HG03039 (cell line): Measurements from ENCODE around the gene CBFB.
"Not testable (repeated sequence)": the region's sequence is repeated elsewhere in the genome, so short reads cannot be mapped to it uniquely, and the experiment has no call there.

Experiments
- ATAC-seq: cut with Tn5 transposase; IDR thresholded peaks from one replicate; pipeline ENCODE4 v1.9.1; 2021; ENCODE audit warnings: mild to moderate bottlenecking, moderate library complexity; ENCODE audit not compliant: unreplicated experiment

The CBFB gene

DNA sequence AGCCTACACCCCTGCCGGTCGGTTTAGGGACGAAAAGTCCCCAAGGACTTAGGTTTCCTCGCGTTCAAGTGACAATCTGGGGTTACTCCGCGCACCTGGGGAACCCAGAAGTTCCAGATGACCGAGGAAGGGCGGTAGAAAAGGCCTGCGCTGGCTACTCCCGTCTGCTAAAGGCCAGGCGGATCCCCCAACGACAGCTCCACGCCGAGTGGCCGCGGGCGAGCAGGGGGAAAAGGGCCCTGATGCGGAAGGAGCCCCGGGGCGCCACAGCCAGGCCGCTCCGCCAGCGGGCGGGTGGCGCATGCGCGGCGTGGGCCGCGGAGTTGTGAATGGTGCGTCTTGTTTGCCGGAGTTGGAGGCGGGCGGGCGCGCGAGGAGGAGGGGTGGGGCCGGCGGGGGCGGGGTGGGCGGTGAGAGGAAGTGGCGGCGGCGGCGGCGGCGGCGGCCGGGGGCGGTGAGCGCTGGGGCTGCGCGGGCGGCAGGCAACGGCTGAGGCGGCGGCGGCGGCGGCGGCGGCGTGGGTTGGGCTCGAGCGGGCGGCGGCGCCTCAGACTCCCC lies at the start of gene CBFB:
TSS of gene CBFB (plus strand) at position 454 of the 558 bp plus-strand sequence. CDS start 259 bp downstream, outside the sequence.
- peak; percentile 64 for ATAC-seq

DNA sequence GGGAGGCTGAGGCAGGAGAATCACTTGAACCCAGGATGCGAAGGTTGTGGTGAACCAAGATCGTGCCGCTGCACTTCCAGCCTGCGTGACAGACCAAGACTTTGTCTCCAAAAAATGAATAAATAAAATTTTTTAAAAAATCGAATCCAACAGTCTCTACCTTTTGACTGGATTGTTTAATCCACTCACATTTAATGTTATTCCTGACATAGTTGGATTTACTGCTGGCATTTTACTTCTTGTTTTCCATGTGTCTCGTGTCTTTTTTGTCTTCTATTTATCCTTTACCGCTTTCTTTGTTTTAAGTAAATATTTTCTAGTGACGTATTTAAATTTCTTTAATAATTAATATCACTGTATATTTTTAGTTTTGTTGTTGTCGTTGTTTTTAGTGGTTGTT lies 45.9 kb upstream of the CBFB start:
- no peak for ATAC-seq

DNA sequence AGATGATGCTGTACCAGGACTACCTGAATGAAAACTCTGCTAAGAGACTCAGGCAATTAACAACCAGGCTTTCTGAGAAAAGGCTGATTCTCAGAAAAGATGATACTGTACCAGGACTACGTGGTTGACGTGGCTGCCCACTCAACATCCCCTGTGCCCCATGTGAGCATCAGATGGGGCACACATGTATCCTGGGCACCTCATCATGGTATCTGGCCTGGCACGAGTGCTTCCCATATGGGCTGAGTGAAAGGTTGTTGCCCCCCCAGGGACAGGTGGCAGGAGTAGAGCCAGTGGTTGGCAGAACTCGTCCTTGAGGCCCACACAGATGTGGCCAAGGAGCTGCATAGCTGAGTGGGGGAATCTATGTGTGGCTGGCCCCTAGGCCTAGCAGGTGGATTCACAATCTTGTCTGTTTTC lies 44.0 kb upstream of the CBFB start:
- no peak for ATAC-seq

DNA sequence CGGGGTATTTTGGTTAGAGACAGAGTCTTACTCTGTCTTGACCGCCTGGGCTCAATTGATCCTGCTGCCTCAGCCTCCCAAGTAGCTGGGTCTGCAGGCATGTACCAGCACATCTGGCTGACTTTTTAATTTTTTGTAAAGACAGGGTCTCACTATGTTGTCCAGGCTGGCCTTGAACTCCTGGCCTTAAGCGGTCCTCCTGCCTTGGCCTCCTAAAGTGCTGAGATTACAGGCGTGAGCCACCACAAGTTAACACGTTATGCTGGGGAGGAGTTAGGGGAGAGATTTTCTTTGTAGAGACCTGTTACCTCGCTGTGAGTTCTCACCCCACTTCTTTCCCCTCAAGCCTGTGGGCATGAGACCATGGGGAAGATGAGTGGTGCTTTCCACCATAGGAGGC lies 42.4 kb upstream of the CBFB start:
- ATAC-seq = no peak

DNA sequence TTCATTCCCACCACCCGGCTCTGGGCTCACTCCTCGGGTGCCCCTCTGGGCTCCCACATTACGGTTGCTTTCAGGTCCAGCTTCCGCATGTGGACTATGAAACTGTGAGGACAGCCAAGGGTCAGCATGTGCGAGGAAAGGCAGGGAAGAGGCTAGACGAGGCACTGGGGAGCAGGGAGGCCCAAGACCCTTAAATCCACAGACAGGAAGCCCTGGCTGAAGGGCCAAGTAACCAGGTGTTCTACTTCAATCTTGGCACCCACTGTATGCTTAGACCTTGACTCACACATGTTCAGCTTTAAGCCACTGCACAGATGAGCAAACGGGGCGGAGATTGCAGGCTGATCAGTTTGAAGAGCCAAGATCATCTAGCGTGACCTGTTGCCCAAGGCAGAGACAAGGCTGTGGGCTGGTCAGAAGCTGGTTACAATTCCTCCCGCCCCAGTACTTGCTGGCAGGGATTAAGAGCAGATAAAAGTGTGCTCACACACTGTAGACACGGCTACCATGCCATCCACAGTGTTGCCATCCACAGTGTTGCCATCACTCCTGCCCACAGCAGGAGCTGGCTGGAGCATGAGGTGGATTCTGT lies 40.7 kb upstream of the CBFB start, which contains the start of gene CES4A:
TSS of gene CES4A (plus strand) at position 393 of the 592 bp plus-strand sequence. CDS start at position 577, 184 bp downstream.
- ATAC-seq = no peak

DNA sequence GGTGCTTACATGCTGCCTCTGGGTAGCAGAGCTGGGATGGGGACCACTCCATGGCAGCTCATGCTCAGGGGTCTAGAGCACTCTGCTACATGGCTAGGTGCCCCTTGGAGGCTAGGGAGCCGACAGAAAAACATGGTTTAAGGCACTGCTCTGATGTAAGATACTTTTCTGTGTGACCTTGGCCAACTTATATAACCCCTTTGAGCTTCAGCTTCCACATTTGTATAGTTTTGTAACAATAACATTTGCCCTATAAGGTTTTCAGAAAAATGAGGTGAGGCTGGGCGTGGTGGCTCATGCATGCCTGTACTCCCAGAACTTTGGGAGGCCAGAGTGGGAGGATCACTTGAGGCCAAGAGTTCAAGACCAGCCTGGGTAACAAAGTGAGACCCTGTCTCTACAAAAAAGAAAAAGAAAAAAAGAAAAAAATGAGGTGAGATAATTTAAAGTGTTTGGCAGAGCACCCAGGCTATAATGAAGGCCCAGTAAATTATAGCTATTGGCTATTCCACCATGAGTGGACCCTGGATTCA lies 37.3 kb upstream of the CBFB start:
- ATAC-seq = no peak

DNA sequence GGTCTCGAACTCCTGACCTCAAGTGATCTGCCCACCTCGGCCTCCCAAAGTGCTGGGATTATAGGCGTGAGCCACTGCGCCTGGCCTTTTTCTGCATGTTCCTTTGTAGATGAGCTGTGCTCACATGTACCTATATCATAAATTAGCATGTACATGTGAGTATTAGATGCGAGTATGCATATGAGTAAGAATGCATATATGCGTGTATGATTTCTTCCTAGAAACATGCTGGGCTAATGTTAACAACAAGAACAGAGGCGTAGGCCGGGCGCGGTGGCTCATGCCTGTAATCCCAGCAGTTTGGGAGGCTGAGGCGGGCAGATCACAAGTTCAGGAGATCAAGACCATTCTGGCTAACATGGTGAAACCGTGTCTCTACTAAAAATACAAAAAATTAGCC lies 35.4 kb upstream of the CBFB start:
- not testable (repeated sequence) for ATAC-seq

DNA sequence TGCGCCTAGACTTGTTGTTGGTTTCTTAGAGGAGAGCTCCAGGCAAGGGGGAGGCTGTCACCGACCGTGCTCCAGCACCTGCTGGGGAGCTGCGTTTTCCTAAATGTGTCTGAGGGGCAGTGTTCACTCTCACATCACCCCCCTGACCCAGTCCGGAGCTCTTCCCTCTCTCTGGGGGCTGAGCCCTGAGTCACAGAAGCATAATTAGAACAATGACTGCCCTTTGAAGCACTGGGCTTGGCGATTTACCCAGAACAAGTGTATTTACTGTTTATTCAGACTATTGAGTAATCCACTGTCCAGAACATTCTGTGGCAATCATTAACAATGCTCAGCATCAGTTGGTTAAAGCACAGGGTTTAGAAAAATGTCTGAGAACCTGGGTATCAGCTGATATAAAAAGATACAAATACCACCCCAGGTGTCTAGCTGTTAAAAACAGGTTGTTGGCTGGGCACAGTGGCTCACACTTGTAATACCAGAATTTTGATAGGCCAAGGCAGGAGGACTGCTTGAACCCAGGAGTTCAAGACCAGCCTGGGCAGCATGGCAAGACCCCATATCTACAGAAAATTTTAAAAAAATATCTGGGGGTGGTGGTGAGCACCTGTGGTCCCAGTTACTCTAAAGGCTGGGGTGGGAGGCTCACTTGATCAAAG lies 32.5 kb upstream of the CBFB start:
- no peak for ATAC-seq

DNA sequence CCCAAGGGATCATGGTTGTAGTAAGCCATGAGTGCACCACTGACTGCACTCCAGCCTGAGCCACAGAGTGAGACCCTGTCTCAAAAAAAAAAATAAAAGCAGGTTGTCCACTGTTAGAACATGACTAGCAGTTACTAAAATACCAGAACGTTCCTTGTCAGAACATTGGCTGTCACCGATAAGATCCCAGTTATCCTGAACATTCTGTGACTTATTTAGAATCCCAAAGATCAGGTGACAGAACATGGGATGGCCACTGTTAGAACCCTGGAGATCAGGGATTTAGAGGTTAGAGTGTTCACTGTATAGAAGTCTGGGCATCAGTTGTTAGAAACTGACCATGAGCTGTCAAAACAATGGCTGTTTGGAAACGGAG lies 32.0 kb upstream of the CBFB start:
- no peak for ATAC-seq

DNA sequence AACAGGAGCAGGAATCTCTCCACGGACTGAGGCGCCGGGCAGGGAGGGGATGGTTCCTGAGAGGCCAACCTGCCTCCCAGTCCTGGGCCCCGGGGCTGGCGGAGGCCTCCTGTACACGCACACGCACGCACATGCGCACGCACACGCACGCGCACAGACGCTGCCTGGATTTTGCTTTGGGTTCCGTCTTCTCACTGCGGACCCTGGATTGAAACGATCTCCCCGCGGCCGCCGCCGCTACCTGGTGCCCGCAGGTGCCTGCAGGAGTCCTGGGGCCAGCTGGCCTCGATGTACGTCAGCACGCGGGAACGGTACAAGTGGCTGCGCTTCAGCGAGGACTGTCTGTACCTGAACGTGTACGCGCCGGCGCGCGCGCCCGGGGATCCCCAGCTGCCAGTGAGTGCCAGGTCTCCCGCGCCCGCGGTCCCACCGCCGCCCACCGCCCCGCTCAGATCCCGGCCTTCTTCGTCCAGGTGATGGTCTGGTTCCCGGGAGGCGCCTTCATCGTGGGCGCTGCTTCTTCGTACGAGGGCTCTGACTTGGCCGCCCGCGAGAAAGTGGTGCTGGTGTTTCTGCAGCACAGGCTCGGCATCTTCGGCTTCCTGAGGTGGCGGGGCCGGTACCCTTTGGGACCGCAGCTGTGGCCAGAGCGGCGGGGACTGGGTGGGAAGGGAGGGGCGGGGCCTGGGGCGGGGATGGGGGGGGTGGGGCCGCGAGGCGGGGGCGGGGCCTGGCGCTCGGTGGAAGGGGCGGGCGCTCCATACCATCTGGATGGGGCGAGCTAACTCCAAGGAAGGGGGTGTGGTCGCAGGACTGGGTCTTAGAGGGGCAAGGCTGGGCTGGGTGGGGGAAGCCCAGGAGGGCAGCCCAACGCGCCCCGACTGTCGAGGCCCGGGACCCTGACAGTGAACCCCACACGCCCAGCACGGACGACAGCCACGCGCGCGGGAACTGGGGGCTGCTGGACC lies 28.3 kb upstream of the CBFB start:
- ATAC-seq = no peak

DNA sequence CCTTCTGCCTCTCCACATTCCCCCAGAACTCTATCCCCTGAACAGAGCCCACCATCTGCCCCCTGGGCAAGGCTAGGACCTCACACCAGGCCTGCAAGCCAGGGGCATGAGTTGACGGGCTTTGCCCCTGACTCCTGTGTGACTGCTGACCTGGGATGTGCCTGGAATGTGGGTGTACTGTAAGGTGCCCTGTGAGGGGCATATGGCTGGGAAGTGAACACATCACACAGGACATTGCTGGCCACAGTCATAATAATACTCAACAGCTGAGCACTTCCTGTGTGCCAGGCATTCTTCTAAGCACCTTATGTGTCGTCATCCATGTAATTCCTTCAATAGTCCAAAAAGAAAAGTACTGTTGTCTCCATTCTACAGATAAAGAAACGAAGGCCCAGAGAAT lies 27.2 kb upstream of the CBFB start:
- ATAC-seq = no peak

DNA sequence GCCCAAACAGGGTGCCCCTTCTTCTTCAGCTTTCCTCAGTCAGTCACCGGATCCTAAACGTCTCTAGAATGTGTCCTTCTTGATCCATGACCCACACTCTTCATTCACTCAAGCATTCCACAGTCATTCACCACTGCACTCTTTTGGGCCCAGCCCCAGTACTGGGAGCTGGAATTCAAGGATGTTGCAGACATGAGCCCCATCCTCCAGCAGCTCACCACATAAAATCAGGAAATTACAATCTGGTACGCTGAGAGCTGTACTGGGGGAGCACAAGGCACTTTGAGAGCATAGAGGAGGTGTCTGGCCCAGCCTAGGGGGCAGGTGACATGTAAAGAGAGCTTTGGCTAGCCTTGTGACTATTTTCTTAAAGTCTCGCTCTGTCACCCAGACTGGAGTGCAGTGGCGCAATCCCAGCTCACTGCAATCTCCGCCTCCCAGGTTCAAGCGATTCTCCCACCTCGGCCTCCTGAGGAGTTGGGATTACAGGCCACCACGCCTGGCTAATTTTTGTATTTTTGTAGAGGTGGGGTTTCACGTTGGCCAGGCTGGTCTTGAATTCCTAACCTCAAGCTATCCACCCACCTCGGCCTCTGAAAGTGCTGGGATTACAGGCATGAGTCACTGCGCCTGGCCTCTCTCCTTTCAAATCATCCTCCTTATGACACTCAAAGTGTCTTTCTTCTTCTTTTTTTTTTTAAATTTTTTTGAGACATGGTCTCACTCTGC lies 21.9 kb upstream of the CBFB start:
- no peak for ATAC-seq

DNA sequence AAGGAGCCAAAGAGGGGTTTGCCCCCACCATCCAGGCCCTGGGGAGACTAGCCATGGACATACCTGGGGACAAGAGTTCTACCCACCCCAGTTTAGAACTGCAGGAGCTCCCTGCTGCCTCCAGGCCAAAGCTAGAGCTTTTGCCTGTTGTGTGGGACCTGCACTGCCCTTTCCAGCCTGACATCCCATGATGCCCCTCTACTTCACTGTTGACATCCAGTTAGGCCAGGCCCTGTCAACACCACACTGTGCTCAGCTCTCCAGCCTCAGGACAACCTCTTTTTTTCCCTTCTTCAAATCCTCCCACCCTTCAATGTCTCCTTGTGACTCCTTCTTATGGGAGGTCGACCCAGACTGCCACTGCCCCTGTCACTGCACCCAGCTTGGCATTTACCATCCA lies 19.8 kb upstream of the CBFB start:
- no peak for ATAC-seq

DNA sequence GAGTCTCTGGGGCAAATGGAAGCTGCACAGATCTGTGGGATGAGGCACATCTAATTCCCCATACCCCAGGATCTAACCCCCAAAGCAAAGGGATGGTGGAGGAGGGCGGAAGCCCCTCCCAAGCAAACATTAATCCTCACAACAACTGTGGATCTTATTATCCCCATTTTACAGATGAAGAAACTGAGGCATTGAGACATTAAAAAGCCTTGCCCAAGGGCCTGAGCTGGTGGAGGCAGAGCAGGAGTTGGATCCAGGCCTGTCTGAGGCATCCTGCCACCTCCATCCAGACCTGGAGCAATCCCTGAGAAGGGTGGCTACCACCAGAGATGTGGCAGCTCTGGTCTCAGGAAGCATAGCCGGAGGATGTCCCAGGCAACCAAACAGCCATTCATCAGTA lies 17.7 kb upstream of the CBFB start:
- ATAC-seq = no peak

DNA sequence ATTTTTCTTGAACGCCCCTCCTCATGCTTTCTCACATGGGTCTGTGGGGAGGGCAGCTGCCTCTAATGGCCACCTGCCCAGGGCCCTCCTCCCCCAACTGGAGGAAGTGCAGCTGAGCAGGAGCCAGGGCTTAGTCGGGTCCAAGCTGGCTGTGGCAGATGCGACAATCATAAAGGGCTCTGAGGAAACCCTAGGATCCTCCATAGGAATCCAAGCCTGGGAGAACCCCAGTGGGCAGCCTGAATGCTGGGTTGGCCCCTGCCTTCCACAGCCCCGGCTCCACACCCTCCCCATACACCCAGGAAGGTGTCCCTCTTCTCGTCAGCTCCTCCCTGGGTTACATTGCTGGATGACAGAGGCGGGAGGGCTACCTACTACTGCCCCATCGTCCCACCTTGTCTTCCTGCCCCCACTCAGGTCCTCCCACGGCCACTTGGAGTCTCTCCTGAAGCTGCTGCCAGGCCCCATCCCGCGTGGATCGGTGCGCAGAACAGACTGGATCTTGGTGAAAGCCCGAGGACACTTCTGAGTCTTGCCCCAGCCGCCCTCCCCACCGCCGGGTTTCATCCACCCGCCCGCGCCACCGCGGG lies 15.6 kb upstream of the CBFB start:
- no peak for ATAC-seq

DNA sequence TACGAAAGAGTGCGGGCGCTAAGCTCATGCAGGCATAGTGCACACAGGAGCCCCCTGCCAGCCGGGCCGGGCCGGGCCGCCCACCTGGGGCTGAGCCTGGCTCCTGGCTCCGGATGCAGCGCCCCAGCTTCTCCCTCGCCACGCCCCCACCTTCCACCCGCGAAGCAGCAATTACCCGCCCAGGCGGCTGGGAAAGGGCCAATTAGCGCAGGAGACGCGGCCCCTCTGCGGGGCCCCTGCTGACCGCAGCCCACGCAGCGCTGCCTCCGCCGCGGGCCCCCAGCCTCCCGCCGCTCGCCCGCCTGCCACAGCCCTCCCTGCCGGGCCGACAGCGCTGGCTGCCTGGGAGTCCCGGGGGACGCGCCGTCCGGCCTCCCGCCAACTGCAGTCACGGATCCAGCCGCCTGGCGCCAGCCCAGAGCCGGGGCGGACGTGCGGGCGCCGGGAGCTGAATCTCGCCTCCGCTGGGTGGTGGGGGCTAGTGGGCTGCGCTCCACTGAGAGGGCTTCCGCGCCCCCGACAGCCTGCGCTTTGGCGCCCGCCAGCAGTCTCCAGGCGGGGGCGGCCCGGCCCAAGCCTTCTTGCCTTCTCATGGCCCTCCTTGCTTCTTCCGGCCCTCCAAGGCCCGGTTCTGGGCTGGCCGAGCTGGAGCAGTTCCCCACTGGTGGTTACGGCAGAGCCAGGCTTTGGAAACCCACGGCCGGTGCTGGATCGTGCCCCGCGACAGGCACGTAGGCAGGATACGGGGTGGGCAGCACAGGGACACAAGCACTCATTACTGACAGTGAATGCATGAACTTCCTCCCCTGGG lies 14.9 kb upstream of the CBFB start:
- ATAC-seq = no peak

DNA sequence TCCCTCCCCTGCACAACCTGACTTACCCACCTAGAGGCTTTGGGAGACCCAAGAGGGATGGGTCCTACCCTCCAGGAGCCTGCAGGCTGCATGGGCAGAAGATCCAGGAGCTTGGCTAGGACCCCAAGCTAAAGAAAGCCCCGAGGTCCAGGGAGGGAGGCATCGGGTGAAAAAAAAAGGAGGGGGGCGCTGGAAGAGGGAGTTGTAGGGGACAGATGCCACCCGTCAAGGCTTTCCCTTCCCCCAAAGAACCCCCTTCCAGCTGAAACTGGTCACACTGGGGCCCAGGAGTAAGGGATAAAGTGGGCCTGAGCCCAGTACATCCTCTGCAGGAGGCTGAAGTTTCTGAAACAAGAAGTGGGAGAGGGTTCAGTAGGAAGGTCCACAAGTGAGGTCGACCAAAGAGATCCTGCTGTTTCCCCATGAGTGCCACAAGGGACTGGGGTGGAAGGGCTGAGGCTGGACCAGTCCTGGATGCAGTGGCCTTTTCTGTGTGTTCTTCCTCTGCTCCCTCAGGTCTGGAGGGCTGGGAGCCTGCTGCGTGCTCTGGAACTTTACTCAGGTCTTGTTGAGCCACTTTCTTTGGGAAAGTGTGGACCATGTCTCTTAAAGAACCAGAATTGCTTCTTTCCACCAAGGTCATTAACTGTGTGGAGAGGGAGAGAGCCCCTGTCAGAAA lies 14.2 kb upstream of the CBFB start:
- no peak for ATAC-seq

DNA sequence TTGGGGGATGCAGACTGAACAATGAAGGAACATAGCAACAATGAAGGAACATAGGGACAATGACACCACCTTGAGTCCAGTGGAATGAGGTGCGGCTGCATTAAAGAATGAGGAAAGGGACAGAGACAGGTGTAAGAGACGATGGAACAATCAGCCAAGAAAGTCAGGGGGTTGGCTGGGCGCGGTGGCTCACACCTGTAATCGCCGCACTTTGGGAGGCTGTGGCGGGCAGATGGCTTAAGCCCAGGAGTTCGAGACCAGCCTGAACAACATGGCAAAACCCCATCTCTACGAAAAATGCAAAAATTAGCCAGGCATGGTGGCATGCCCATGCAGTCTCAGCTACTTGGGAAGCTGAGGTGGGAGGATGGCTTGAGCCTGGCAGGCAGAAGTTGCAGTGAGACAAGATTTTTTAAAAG lies 13.6 kb upstream of the CBFB start:
- no peak for ATAC-seq

DNA sequence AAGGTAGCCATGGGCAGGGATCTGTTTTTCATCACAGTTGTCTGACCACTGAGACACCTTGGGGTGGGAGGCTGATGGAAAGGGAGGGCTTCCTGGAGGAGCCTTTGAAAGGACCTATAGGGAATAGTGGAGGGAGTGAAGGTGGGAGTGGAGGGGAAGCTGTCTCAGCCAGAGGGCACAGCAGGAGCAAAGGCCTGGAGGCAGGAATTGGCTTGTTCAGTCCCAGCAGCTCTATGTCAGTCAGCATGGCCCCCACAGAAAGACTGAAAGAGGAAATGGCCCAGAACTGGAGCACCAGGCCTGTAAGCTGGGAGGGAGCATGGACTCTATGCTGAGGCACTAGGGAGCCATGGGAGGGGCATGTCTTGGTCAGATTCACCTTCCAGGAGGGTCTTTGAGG lies 12.8 kb upstream of the CBFB start:
- ATAC-seq = no peak
